ENCODE results near the gene GSTA4. TPM values are rescaled to one million over a fixed set of nuclear protein-coding genes. Genes with fewer than 3 reads are reported as not detected.

GSTA4 gene
- total RNA-seq, 1 donor from 2014 or later = 10.9 TPM

- Histone ChIP-seq H3K4me3 (ENCODE audit: insufficient read depth, low read depth, low read length) (no peak overlapping the region), H3K4me1 (ENCODE audit: insufficient read depth, low read length) (no peaks in the 10 kb centered on the region), H3K27me3 (ENCODE audit: insufficient read depth, low read length) (no peaks in the 10 kb centered on the region), H3K36me3 (ENCODE audit: insufficient read depth, low read length) (no peaks in the 10 kb centered on the region), H3K9ac (ENCODE audit: low read length) (no peak overlapping the region), H3K4me2 (ENCODE audit: low read length) (no peak overlapping the region), H3K79me2 (ENCODE audit: insufficient read depth, low read length) (no peaks in the 10 kb centered on the region), H3K9me3 (ENCODE audit: insufficient read depth, low read depth, low read length) (no peaks in the 10 kb centered on the region), H4K20me1 (ENCODE audit: insufficient read depth, low read length) (no peaks in the 10 kb centered on the region), H2AFZ (ENCODE audit: low read depth, low read length) (no peak overlapping the region), H3K27ac (ENCODE audit: low read depth, low read length) (no peak overlapping the region)
- no peak for DNase-seq (ENCODE audit: low read depth)
- Mint-ChIP-seq H3K27me3 (ENCODE audit: low read depth, unreplicated experiment) (peaks cover 32% of the 10 kb centered on the region), H3K27ac (ENCODE audit: unreplicated experiment) (no peak overlapping the region), H3K4me3 (ENCODE audit: unreplicated experiment) (no peak overlapping the region), H3K9me3 (ENCODE audit: unreplicated experiment) (peaks cover 5% of the 10 kb centered on the region), H3K36me3 (ENCODE audit: low read depth, unreplicated experiment) (no peaks in the 10 kb centered on the region), H3K4me1 (ENCODE audit: low read depth, unreplicated experiment) (no peaks in the 10 kb centered on the region)
- TF ChIP-seq EZH2 (IDR thresholded peaks at IDR 0.05; ENCODE audit: insufficient read depth, low read length) (no peak), CTCF (IDR thresholded peaks at IDR 0.05; ENCODE audit: insufficient read depth, low read depth, low read length) (no peak)
- no peak for FAIRE-seq
These were observed 18.5 kb downstream of the GSTA4 start for GRCh38 chr6:52976591-52977035.

DNA sequence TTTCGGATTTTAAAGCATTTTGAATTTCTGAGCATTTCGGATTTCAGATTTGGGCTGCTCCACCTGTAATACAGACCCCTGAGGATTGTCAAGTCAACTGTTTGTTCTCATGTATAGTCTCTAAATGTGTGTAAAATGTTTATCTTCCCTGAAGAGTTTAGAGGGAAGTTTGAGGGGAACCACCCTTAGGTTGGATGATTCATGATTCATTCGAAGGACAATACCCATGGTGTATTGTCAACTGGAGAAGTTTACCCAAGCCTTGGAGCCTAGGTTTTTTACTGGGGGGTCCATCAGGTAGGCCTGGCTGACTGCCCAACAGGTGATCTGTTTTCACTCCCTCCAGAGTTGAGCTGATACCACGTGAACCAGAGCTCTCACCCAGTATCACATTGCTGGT is 18.9 kb downstream of the GSTA4 start:
- Histone ChIP-seq H2AFZ (ENCODE audit: low read depth, low read length) (no peak overlapping the region), H3K79me2 (ENCODE audit: insufficient read depth, low read length) (no peaks in the 10 kb centered on the region), H3K4me1 (ENCODE audit: insufficient read depth, low read length) (no peaks in the 10 kb centered on the region), H3K4me3 (ENCODE audit: insufficient read depth, low read depth, low read length) (no peak overlapping the region), H4K20me1 (ENCODE audit: insufficient read depth, low read length) (no peaks in the 10 kb centered on the region), H3K27me3 (ENCODE audit: insufficient read depth, low read length) (no peaks in the 10 kb centered on the region), H3K9me3 (ENCODE audit: insufficient read depth, low read depth, low read length) (no peaks in the 10 kb centered on the region), H3K27ac (ENCODE audit: low read depth, low read length) (no peak overlapping the region), H3K36me3 (ENCODE audit: insufficient read depth, low read length) (no peaks in the 10 kb centered on the region), H3K4me2 (ENCODE audit: low read length) (no peak overlapping the region), H3K9ac (ENCODE audit: low read length) (no peak overlapping the region)
- Mint-ChIP-seq H3K27ac (ENCODE audit: unreplicated experiment) (no peak overlapping the region), H3K27me3 (ENCODE audit: low read depth, unreplicated experiment) (peaks cover 34% of the 10 kb centered on the region), H3K9me3 (ENCODE audit: unreplicated experiment) (peaks cover 5% of the 10 kb centered on the region), H3K36me3 (ENCODE audit: low read depth, unreplicated experiment) (no peaks in the 10 kb centered on the region), H3K4me3 (ENCODE audit: unreplicated experiment) (no peak overlapping the region), H3K4me1 (ENCODE audit: low read depth, unreplicated experiment) (no peaks in the 10 kb centered on the region)
- TF ChIP-seq CTCF (IDR thresholded peaks at IDR 0.05; ENCODE audit: insufficient read depth, low read depth, low read length) = no peak
- TF ChIP-seq EZH2 (IDR thresholded peaks at IDR 0.05; ENCODE audit: insufficient read depth, low read length) = no peak
- FAIRE-seq (no peak), DNase-seq (ENCODE audit: low read depth) (no peak)

DNA sequence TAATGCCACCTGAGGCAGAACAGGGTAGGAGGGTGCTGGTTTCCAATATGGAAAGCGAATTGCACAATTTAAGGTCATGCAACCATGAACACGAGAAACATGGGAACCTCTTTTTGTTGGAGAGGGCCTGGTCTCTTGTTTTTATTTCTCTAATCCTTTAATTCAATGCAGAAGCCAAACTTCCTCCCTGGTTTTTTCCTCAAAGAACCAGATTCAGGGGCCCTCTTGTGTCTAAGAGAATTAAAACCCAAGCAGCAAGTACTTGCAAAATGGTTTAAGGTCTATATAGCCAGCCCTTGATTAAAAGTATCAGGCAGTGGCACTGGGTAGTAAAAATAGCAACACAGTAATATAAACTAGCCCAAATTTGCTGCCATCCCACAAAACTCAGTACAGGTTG is 19.5 kb downstream of the GSTA4 start:
- Histone ChIP-seq H3K9ac (ENCODE audit: low read length) (no peak overlapping the region), H2AFZ (ENCODE audit: low read depth, low read length) (no peak overlapping the region), H3K4me3 (ENCODE audit: insufficient read depth, low read depth, low read length) (no peak overlapping the region), H3K27ac (ENCODE audit: low read depth, low read length) (no peak overlapping the region), H3K27me3 (ENCODE audit: insufficient read depth, low read length) (no peaks in the 10 kb centered on the region), H3K36me3 (ENCODE audit: insufficient read depth, low read length) (no peaks in the 10 kb centered on the region), H3K4me2 (ENCODE audit: low read length) (no peak overlapping the region), H3K4me1 (ENCODE audit: insufficient read depth, low read length) (no peaks in the 10 kb centered on the region), H3K79me2 (ENCODE audit: insufficient read depth, low read length) (no peaks in the 10 kb centered on the region), H3K9me3 (ENCODE audit: insufficient read depth, low read depth, low read length) (no peaks in the 10 kb centered on the region), H4K20me1 (ENCODE audit: insufficient read depth, low read length) (no peaks in the 10 kb centered on the region)
- peaks cover 32% of the 10 kb centered on the region for H3K27me3 Mint-ChIP-seq (ENCODE audit: low read depth, unreplicated experiment)
- no peak for FAIRE-seq
- TF ChIP-seq EZH2 (IDR thresholded peaks at IDR 0.05; ENCODE audit: insufficient read depth, low read length) = no peak
- no peaks in the 10 kb centered on the region for H3K36me3 Mint-ChIP-seq (ENCODE audit: low read depth, unreplicated experiment)
- H3K27ac Mint-ChIP-seq (ENCODE audit: unreplicated experiment) = no peak overlapping the region
- peaks cover 5% of the 10 kb centered on the region for H3K9me3 Mint-ChIP-seq (ENCODE audit: unreplicated experiment)
- no peak for DNase-seq (ENCODE audit: low read depth)
- H3K4me3 Mint-ChIP-seq (ENCODE audit: unreplicated experiment) = no peak overlapping the region
- no peaks in the 10 kb centered on the region for H3K4me1 Mint-ChIP-seq (ENCODE audit: low read depth, unreplicated experiment)

Data from astrocyte (in vitro differentiated cells and primary cell).